Kidney epithelial cell (primary cell): ENCODE data around the gene PCDHGA4. TPM values are rescaled to one million over a fixed set of nuclear protein-coding genes. Genes with fewer than 3 reads are reported as not detected.
"Not testable (repeated sequence)": the region's sequence is repeated elsewhere in the genome, so short reads cannot be mapped to it uniquely, and the experiment has no call there.

ENCODE experiments used
- DNase-seq: peaks from one replicate; pipeline ENCODE4 v3.0.0-alpha.2; 2010; ENCODE audit warnings: low read depth
- H3K27me3 ChIP-seq: 2 replicates; pipeline ENCODE4 v1.6.0; 2011; ENCODE audit warnings: low read length; ENCODE audit not compliant: control insufficient read depth, insufficient read depth
- H3K36me3 ChIP-seq: 2 replicates; pipeline ENCODE4 v1.5.1; 2011; ENCODE audit warnings: low read length; ENCODE audit not compliant: control insufficient read depth, insufficient read depth
- H3K4me3 ChIP-seq: 2 replicates; pipeline ENCODE4 v1.5.1; 2011; ENCODE audit warnings: low read depth, mild to moderate bottlenecking, control low read depth, low read length
- CTCF ChIP-seq: IDR thresholded peaks from 2 replicates; pipeline ENCODE4 v1.5.1; 2011; ENCODE audit warnings: mild to moderate bottlenecking, moderate library complexity, low read length, control low read depth, inconsistent platforms; ENCODE audit not compliant: insufficient read depth, poor library complexity, severe bottlenecking
- total RNA-seq: library from RNA; depleted of rRNA; stranded (reverse); fragments of >200 nt; gene quantifications from 2 replicates; pipeline ENCODE4 v1.2.3, GENCODE V29; 2015

The PCDHGA4 gene
- total RNA-seq, 1 donor from 2014 or later: 3.6 TPM

- Histone ChIP-seq H3K27me3 (no peaks in the 10 kb centered on the region), H3K4me3 (peak within 1 kb of the TSS; percentile 69), H3K36me3 (no peaks in the 10 kb centered on the region)
- TF ChIP-seq CTCF: peak; percentile 85
- DNase-seq: peak; percentile 62
These were observed 34.3 kb upstream of the PCDHGA4 start, which contains the start of gene TAF7 for GRCh38 chr5:141320225-141321169. TAF7 (minus strand) TSS chr5:141320784; CDS start chr5:141320044, 740 bp downstream.

- no peaks in the 10 kb centered on the region for H3K36me3 ChIP-seq
- DNase-seq: no peak
- no peak for TF ChIP-seq CTCF
- no peaks in the 10 kb centered on the region for H3K27me3 ChIP-seq
- H3K4me3 ChIP-seq: no peak overlapping the region
These were observed 32.6 kb upstream of the PCDHGA4 start for GRCh38 chr5:141322261-141322660.

DNA sequence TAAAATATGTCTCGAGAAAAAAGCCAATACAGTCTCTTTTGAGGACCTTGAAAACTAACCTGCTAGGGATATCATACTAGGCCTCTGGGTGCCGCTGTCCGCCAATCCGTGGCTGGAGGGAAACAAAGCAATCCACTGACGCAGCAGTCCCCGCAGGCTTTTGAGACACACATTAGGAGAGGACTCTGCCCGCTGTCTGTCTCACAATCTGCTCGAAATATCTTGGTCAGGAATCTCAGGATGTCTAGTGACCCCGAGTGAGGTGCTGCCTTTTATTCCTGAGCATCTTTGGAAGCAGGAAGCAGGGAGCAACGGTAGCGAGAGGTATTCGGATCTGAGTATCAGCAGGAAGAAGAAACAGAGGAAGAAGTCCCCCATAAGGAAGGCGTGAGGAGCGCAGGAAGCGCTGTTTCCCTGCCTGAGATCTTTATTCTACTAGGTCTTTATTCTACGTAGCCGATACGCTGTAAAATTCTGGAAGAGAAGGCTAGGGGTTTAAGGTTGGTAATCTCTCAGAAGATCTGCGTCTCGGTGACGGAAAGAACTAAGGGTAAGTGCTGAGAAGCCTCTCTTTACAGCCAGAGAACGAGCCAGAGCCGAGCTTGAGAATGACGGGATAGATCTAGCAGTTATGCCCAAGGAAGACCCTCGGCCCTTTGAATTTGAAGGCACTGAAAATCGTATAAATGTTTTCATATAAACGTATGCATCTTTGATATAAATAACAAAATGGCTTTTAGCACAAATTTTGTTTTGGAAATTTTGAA, 28.6 kb upstream of the PCDHGA4 start:
- Histone ChIP-seq H3K36me3 (no peaks in the 10 kb centered on the region), H3K27me3 (no peaks in the 10 kb centered on the region), H3K4me3 (peak overlapping the region; percentile 24)
- no peak for DNase-seq
- peak; percentile 63 for TF ChIP-seq CTCF

GRCh38 chr5:141328231-141328630, 26.6 kb upstream of the PCDHGA4 start:
- no peak for DNase-seq
- TF ChIP-seq CTCF: no peak
- Histone ChIP-seq H3K36me3 (no peaks in the 10 kb centered on the region), H3K27me3 (peaks cover 5% of the 10 kb centered on the region), H3K4me3 (no peak overlapping the region)

DNA sequence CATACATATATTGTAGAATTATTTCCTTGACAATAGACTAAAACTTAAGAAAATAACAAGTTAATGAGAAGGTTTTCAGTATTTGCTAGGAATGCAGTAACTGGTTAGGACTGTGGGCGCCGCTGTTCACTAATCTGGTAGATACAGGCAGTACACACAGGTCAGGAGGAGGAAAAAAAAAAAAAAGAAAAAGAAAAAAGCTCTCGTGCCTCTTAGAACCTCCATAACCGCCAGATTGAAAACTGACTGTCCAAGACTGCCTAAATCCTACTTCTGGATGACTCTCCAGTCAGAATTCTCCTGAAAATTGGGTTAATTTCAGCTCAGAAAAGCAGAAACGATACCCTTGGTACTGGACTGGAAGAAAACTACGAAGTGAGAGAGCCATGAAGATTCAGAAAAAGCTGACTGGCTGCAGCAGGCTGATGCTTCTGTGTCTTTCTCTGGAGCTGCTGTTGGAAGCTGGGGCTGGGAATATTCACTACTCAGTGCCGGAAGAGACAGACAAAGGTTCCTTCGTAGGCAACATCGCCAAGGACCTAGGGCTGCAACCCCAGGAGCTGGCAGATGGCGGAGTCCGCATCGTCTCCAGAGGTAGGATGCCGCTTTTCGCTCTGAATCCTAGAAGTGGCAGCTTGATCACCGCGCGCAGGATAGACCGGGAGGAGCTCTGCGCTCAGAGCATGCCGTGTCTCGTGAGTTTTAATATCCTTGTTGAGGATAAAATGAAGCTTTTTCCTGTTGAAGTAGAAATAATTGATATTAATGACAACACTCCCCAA, 24.3 kb upstream of the PCDHGA4 start, which contains the start of gene PCDHGA1:
PCDHGA1 (plus strand) TSS at position 216 of the 782 bp plus-strand sequence.
- DNase-seq: no peak
- TF ChIP-seq CTCF: peak; percentile 27
- no peak within 1 kb of the TSS for H3K4me3 ChIP-seq
- no peaks in the 10 kb centered on the region for H3K36me3 ChIP-seq
- peaks cover 7% of the 10 kb centered on the region for H3K27me3 ChIP-seq

GRCh38 chr5:141332571-141332970, 22.2 kb upstream of the PCDHGA4 start:
- H3K27me3 ChIP-seq, H3K36me3 ChIP-seq, H3K4me3 ChIP-seq, DNase-seq: not testable (repeated sequence)
